Nephron progenitor cell (in vitro differentiated cells): ENCODE results near the gene TMEM130.

Experiments
- DNase-seq: peaks from one replicate; pipeline ENCODE4 v3.0.0; 2021
- H3K27ac Mint-ChIP-seq: 2 replicates; pipeline ENCODE4 v1.8.0; 2021; ENCODE audit warnings: mild to moderate bottlenecking, moderate library complexity, mixed read lengths
- H3K27me3 Mint-ChIP-seq: 2 replicates; pipeline ENCODE4 v1.8.0; 2021; ENCODE audit warnings: mild to moderate bottlenecking, low read depth, mixed read lengths; ENCODE audit not compliant: poor library complexity
- H3K36me3 Mint-ChIP-seq: 2 replicates; pipeline ENCODE4 v1.8.0; 2021; ENCODE audit warnings: low read depth, mixed read lengths
- H3K4me1 Mint-ChIP-seq: 2 replicates; pipeline ENCODE4 v1.8.0; 2021; ENCODE audit warnings: mixed read lengths
- H3K4me3 Mint-ChIP-seq: 2 replicates; pipeline ENCODE4 v1.8.0; 2021; ENCODE audit warnings: mild to moderate bottlenecking, moderate library complexity, mixed read lengths
- H3K9me3 Mint-ChIP-seq: 2 replicates; pipeline ENCODE4 v1.8.0; 2021; ENCODE audit warnings: mild to moderate bottlenecking, moderate library complexity, mixed read lengths
- CTCF ChIP-seq: fragments of 200-600 bp; sonication (generic); IDR thresholded peaks from 2 replicates; pipeline ENCODE4 v1.5.0; 2021; ENCODE audit warnings: antibody characterized with exemption

TMEM130 gene

DNA sequence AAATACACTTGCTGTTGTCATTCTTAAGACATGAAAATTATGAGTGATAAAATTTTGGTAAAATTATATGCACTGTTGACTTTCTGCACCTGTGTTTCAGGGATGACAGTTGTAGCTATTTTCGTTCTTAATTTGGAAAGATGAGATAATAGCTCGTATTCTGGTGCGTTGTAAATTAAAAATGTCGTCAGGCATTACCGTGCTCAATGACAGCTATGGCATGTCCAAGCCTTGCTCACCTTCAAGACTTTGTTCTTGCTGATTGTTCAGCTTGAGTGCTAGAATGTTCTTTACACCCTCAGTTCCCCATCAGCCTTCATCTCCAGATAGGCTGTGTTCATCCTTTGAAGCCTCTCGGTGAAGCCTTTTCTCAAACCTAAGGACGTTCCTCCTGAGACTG lies 30.0 kb upstream of the TMEM130 start:
- no peaks in the 10 kb centered on the region for H3K4me1 Mint-ChIP-seq
- H3K27ac Mint-ChIP-seq, result no peak overlapping the region
- H3K4me3 Mint-ChIP-seq, result no peak overlapping the region
- DNase-seq, result no peak
- no peak for TF ChIP-seq CTCF
- no peaks in the 10 kb centered on the region for H3K27me3 Mint-ChIP-seq
- H3K9me3 Mint-ChIP-seq, result no peaks in the 10 kb centered on the region
- peaks cover 90% of the 10 kb centered on the region for H3K36me3 Mint-ChIP-seq

DNA sequence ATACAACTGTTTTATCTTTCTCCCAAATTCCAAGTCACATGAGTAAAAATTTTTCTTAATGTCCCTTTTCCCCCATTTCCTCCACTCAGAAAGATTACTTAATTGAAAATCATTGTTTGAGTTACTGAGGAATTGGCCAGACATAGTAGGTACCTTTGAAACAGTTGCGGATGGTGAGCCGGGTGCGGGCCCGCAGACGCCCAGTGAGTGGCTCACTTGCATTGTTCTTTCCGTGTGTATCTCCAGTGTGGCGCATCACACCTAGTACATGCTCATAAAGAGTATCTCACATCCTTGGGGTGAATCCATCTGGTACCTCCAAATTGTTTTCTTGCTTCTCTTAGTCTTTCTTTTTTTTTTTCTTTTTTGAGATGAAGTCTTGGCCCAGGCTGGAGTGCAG lies 22.8 kb upstream of the TMEM130 start:
- peaks cover 6% of the 10 kb centered on the region for H3K4me1 Mint-ChIP-seq
- no peak for DNase-seq
- no peaks in the 10 kb centered on the region for H3K9me3 Mint-ChIP-seq
- no peak overlapping the region for H3K4me3 Mint-ChIP-seq
- TF ChIP-seq CTCF, result no peak
- peaks cover 83% of the 10 kb centered on the region for H3K36me3 Mint-ChIP-seq
- peak overlapping the region; percentile 92 for H3K27ac Mint-ChIP-seq
- no peaks in the 10 kb centered on the region for H3K27me3 Mint-ChIP-seq

DNA sequence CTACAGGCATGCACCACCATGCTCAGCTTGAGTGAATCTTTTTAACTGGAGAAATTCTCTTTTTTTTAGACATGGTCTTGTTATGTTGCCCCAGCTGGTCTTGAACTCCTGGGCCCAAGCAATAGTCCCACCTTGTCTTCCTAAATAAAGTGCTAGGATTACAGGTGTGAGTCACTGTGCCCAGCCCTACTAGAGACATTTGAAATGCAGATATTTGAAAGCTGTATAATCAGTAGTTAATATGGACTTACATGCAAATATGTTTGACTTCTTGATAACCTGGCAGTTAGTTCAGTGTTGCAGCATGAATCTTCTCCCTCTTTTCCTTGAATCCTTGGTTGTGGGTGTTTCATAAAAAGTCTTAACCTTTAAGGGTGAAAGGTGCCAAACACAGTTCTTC lies 17.2 kb upstream of the TMEM130 start:
- no peak overlapping the region for H3K27ac Mint-ChIP-seq
- no peak overlapping the region for H3K4me3 Mint-ChIP-seq
- peaks cover 51% of the 10 kb centered on the region for H3K36me3 Mint-ChIP-seq
- H3K4me1 Mint-ChIP-seq, result peaks cover 5% of the 10 kb centered on the region
- no peaks in the 10 kb centered on the region for H3K9me3 Mint-ChIP-seq
- no peaks in the 10 kb centered on the region for H3K27me3 Mint-ChIP-seq
- TF ChIP-seq CTCF, result no peak
- no peak for DNase-seq

DNA sequence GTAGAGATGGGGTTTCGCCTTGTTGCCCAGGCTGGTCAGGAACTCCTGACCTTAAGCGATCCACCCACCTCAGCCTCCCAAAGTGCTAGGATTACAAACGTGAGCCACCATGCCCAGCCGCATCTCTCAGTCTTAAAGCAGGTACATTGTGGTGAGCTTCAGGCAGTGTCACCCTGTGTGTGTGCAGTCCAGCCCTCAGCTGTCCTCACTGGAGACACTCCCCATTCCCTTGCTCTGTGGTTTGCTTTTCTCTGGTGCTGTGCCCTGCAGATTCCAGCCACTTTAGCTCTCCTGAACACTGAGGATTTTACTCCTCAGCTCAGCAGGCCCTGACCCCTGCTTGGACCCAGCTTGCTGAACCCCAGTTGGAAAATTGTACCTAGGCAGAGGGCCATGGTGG lies 14.6 kb upstream of the TMEM130 start:
- Mint-ChIP-seq H3K4me3 (no peak overlapping the region), H3K9me3 (no peaks in the 10 kb centered on the region), H3K27ac (no peak overlapping the region), H3K4me1 (peaks cover 17% of the 10 kb centered on the region), H3K27me3 (no peaks in the 10 kb centered on the region), H3K36me3 (peaks cover 41% of the 10 kb centered on the region)
- TF ChIP-seq CTCF, result no peak
- DNase-seq, result no peak

DNA sequence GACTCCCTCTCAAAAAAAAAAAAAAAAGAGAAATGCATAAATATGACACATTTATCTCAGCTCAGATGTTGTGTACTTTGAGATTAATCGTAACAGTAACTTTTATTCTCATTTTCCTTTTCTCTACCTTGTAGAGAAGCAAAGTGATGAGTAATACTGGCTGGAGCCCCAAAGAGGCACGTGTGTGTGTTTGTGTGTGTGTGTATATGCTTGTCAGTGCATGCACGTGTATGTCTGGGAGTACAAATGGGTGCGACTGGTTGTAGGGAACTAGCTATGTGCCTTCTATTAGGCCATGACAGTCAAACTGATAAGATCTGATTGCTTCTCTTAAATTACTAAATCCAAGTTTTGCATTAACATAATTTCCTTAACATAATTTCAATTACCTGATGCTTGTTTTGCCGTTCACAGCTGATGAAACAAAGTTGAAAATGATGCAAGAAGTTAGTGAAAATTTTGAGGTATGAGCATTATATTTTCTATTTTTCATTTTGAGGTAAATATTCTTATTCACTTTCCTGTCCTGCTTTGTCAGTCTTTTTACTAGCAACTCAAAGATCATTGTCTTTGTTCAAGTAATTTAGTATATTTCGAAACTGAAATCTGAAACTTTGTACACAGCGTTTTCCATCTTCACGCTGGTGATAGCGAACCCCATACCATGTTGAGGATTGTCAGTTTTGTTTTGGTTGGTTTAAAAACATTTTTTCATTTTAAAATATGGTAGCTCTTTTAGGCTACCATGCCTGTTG lies 11.9 kb upstream of the TMEM130 start:
- no peak for TF ChIP-seq CTCF
- peaks cover 25% of the 10 kb centered on the region for H3K36me3 Mint-ChIP-seq
- no peak overlapping the region for H3K4me3 Mint-ChIP-seq
- no peak overlapping the region for H3K27ac Mint-ChIP-seq
- H3K4me1 Mint-ChIP-seq, result peaks cover 31% of the 10 kb centered on the region
- H3K27me3 Mint-ChIP-seq, result no peaks in the 10 kb centered on the region
- H3K9me3 Mint-ChIP-seq, result no peaks in the 10 kb centered on the region
- DNase-seq, result no peak

GRCh38 chr7:98880485-98880884 lies 10.7 kb upstream of the TMEM130 start:
- Mint-ChIP-seq H3K27ac (no peak overlapping the region), H3K36me3 (peaks cover 25% of the 10 kb centered on the region), H3K27me3 (no peaks in the 10 kb centered on the region), H3K4me1 (peaks cover 31% of the 10 kb centered on the region), H3K9me3 (no peaks in the 10 kb centered on the region), H3K4me3 (peak overlapping the region; percentile 94)
- DNase-seq, result no peak
- TF ChIP-seq CTCF, result no peak
